Stimulated activated CD4-positive, alpha-beta T cell treated with anti-CD3 and anti-CD28 coated beads, Interleukin-4, amount 100 ng/mL, for 1 hour (primary cell): ENCODE data around the gene TTYH1.
"Not testable (repeated sequence)": the region's sequence is repeated elsewhere in the genome, so short reads cannot be mapped to it uniquely, and the experiment has no call there.

Experiments used
- DNase-seq: peaks from one replicate; pipeline ENCODE4 v3.0.0-alpha.2; 2020

TTYH1 gene

DNA sequence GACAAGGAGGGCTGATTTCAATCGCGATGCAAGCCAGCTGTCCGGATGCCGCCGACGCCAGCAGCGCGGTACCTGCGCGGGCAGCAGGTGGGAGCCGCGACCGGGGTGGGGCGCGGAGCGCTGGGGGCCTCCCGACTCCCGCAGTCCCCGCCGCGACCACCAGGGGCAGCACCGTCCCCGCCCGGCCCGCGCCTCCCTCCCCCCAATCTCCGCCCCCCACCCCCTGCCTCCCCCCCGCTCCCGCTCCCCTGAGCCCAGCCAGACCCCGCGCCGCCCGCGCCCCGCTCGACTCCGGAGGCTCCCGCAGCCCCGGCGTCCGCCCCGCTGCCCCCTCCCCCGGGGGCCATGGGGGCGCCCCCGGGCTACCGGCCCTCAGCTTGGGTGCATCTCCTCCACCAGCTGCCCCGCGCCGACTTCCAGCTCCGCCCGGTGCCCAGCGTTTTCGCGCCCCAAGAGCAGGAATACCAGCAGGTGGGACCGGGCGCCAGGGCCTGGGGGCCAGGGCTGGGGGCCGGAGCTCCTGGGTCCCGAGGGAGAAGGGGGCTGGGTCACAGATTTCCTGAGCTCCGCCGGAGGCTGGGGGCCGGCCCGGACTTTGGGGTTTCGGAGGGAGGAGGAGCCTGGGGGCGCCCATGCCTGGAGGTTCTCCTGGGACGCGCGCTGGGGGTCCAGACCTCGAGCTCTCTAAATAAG, at the start of gene TTYH1:
TSS of gene TTYH1 (plus strand) at position 257 of the 693 bp plus-strand sequence. CDS start at position 346, 89 bp downstream.
- peak; percentile 54 for DNase-seq

- DNase-seq = not testable (repeated sequence)
Measured at GRCh38 chr19:54365798-54366197, 49.5 kb upstream of the TTYH1 start.

DNA sequence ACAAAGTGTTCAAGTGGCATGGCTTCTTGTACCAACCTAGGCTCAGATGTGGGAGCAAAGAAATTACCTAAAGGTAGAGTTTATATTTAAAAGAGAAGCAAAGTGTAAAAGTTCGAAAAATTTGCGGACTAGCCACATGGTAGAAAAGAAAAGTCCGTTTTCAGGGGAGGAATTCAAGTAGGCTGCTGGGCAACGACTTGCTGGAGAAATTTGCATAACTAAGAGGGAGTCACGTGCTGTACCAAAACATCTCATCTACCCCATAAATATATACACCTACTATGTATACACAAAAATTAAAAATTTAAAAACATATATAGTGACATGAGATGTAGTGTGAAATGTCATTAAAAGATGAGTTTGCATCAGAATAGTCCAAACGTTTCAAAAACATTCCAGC, 48.5 kb upstream of the TTYH1 start:
- DNase-seq = no peak

DNA sequence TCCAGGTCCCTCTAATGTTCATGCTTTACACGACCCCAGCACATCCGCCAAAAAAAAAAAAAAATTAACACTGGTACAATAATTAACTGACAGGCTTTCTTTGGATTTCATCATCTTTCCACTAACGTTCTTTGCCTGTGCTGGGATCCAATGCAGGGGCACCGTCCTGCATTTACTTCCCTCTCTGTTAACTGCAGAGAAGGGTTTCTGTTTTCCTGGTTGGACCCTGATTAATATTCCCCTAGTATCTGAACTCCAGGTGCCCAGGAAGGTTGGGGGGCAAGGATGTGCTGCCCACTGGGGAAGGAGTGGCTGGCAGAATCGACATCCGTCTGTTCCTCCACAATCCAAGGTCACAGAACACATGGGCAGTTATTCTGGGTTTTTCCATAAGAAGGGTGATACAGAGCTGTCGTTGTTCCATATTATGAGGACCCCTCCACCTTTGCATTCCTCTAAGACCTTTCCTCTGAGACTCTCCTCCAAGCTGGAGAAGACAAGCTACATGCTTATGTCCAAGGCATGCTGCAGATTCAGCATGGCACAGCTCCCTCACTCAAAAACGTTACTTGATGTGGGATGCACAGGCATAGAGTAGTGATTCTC, 46.1 kb upstream of the TTYH1 start:
- no peak for DNase-seq

GRCh38 chr19:54369688-54370433, 45.4 kb upstream of the TTYH1 start:
- not testable (repeated sequence) for DNase-seq

DNA sequence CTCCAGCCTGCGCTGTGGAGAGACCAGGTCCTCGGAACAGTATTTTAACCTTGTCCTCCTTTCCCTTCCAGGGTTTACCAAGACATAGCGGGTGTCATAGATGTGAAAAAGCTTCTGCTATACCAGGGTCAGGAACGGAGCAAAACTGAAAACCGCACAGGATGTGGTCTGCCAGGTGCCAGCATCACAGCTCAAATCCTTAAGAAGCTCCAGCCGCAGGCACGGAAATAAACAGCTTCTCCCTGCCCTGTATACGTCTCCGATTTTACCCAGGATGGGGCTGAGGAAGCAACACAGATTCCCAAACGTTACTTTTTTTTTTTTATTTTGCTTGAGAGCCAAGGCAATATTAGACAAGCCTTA, 44.8 kb upstream of the TTYH1 start:
- not testable (repeated sequence) for DNase-seq

GRCh38 chr19:54371453-54371852, 43.8 kb upstream of the TTYH1 start:
- not testable (repeated sequence) for DNase-seq

GRCh38 chr19:54373781-54374631, 41.3 kb upstream of the TTYH1 start:
- DNase-seq = no peak

GRCh38 chr19:54375181-54375938, 39.9 kb upstream of the TTYH1 start:
- DNase-seq = not testable (repeated sequence)

DNA sequence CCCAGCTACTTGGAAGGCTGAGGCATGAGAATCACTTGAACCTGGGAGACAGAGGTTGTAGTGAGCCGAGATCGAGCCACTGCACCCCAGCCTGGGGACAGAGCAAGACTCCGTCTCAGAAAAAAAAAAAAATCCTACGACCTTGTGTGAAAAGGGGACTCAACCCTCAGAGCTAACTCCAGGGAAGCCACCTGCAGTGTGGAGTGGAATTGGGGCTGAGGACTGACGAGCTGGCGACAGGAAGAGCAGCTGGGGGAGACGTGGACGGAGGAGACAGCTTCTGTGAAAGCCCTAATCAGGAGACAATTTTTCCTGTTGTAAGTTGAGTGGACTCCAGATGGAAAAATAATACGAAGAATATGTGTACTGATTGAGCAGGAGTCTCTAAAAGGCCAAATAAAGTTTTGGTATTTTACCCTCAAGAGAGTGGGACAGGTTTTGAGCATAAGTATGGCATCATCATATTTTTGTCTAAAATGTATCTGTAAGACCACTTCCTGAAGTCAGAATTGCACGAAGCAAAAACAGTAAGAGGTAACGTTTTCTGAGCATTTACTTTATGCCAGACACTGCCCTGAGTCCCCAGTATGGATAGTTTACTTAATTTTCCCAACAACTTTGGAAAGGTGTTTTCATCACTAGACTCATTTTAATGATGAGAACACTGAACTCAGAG, 38.5 kb upstream of the TTYH1 start:
- DNase-seq = no peak

DNA sequence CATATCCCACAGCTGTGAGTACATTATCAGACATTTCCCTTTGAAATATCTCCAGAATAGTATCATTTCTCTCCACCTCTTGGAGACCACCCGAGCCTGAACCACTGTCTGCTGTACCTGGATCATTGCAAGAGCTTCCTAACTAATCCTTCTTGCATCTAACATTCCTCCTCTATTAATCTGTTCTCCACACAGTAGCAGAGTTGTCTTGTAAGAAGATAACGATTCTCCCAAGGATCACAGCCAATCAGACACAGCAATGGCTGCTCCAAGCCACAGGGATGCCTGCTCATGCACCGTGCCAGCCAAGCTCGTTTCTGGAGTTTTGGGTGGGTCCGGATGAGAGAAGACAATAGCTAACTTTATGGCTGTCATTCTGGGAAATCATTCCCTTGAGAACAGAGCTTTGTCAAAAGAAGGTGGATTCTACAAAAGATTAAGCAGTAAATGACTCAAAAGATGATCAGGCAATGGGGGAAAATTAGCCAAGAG, 36.0 kb upstream of the TTYH1 start:
- DNase-seq = no peak

- no peak for DNase-seq
Measured at GRCh38 chr19:54380897-54381296, 34.4 kb upstream of the TTYH1 start.

- not testable (repeated sequence) for DNase-seq
Measured at GRCh38 chr19:54382041-54382440, 33.2 kb upstream of the TTYH1 start.

- DNase-seq = no peak
Measured at GRCh38 chr19:54383330-54383729, 31.9 kb upstream of the TTYH1 start.

GRCh38 chr19:54387991-54388801, 27.1 kb upstream of the TTYH1 start:
- DNase-seq = peak; percentile 43

DNA sequence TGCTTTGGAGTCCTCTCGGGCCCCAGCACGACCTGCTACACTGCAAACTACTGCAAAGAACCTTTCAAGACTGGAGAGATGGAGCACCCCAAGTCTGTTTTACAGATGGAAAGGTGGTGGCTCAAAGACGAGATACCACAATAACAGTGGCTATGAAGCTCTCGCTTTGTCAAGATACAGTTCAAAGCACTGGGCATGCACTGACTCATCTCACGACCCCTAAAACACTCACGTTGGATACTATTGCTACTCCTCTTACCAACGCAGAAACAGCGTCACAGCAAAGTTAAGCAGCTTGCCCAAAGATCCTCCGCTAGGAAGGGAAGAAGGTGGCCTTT, 26.5 kb upstream of the TTYH1 start:
- DNase-seq = no peak

GRCh38 chr19:54389553-54389952, 25.7 kb upstream of the TTYH1 start:
- no peak for DNase-seq

GRCh38 chr19:54390942-54391577, 24.2 kb upstream of the TTYH1 start:
- peak; percentile 59 for DNase-seq

DNA sequence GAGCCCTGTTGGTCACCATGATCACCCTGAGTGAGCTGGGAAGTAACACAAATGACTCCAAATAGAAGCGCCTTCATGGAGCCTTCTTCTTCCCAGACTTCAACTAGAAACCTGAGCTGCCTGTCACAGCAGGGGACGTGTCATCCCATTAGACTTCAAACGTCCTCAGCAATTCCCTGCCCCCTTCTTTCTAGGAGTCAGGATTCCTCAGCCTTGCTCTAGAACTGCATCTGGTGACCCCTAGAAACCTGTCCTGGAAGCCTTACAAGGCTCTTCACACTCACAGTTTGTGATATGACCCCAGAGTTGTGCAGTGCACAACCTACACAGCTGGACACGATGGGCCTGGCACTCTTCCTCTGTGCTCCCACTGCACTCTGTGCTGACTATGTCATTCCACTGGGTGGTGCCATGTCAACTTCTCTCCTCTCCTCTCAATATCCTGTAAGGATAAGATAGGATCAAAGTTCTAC, 23.6 kb upstream of the TTYH1 start:
- DNase-seq = no peak

DNA sequence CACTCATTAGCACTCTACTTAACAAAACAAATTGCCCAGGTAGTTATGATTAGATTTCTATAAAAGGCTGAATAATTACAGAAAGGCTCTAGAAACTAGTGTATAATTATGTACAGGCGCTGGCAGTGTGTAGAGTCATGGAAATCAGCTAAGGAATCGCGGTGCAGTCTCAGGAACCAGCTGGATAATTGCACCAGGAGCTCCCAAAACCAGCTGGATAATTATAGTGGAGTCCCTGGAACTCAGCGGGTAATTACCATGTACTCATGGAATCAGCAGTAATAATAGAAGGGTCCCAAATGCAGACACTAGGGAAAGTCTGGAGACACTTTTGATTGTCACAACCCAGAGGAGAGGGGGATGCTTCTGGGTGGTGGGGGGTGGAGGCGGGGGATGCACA, 23.2 kb upstream of the TTYH1 start:
- DNase-seq = no peak
